OCI-LY1 (cell line): ENCODE measurements around the gene KCTD20.
"Not testable (repeated sequence)": the region's sequence is repeated elsewhere in the genome, so short reads cannot be mapped to it uniquely, and the experiment has no call there.

Experiments used
- H2AFZ ChIP-seq: fragments of 200-600 bp; sonication (generic), shearing (Covaris generic); 2 replicates; pipeline ENCODE4 v1.6.0; 2014; ENCODE audit warnings: antibody characterized with exemption, mild to moderate bottlenecking, low read length
- H3F3A ChIP-seq: fragments of 200-600 bp; sonication (generic), shearing (Covaris generic); 2 replicates; pipeline ENCODE4 v1.6.0; 2014; ENCODE audit warnings: mild to moderate bottlenecking, antibody characterized with exemption, low read length, moderate library complexity; ENCODE audit not compliant: insufficient read depth
- H3K27ac ChIP-seq: fragments of 200-600 bp; sonication (generic); 2 replicates; pipeline ENCODE4 v1.5.1; 2014; ENCODE audit warnings: low read length, mixed run types, mild to moderate bottlenecking, low read depth; ENCODE audit not compliant: poor library complexity, severe bottlenecking
- H3K27me3 ChIP-seq: fragments of 200-600 bp; sonication (generic); 2 replicates; pipeline ENCODE4 v1.6.0; 2014; ENCODE audit warnings: antibody characterized with exemption, mild to moderate bottlenecking, low read length, moderate library complexity; ENCODE audit not compliant: insufficient read depth
- H3K36me3 ChIP-seq: fragments of 200-600 bp; sonication (generic); 2 replicates; pipeline ENCODE4 v1.6.1; 2014; ENCODE audit warnings: mild to moderate bottlenecking, antibody characterized with exemption, low read length, moderate library complexity, mixed read lengths; ENCODE audit not compliant: insufficient read depth
- H3K4me1 ChIP-seq: fragments of 200-600 bp; sonication (generic); 2 replicates; pipeline ENCODE4 v1.5.1; 2014; ENCODE audit warnings: mild to moderate bottlenecking, low read length, moderate library complexity; ENCODE audit not compliant: insufficient read depth, severe bottlenecking
- H3K4me2 ChIP-seq: fragments of 200-600 bp; sonication (generic), shearing (Covaris generic); 2 replicates; pipeline ENCODE4 v1.6.1; 2014; ENCODE audit warnings: low read length
- H3K4me3 ChIP-seq: fragments of 200-600 bp; sonication (generic); 2 replicates; pipeline ENCODE4 v1.5.1; 2014; ENCODE audit warnings: low read length, low read depth, mild to moderate bottlenecking, mixed read lengths; ENCODE audit not compliant: poor library complexity, severe bottlenecking
- H3K79me2 ChIP-seq: fragments of 200-600 bp; shearing (Covaris generic); 2 replicates; pipeline ENCODE4 v1.6.1; 2016; ENCODE audit warnings: mixed run types, low read length, mixed read lengths; ENCODE audit not compliant: insufficient read depth
- H3K9ac ChIP-seq: fragments of 200-600 bp; sonication (generic), shearing (Covaris generic); 2 replicates; pipeline ENCODE4 v1.6.1; 2014; ENCODE audit warnings: mild to moderate bottlenecking, low read length, mixed read lengths
- H3K9me2 ChIP-seq: fragments of 200-600 bp; sonication (generic), shearing (Covaris generic); 2 replicates; pipeline ENCODE4 v1.6.1; 2014; ENCODE audit warnings: low read depth, mild to moderate bottlenecking, low read length, mixed read lengths
- H3K9me3 ChIP-seq: fragments of 200-600 bp; shearing (Covaris generic); 2 replicates; pipeline ENCODE4 v1.6.1; 2014; ENCODE audit warnings: low read length, mixed read lengths
- H4K20me1 ChIP-seq: fragments of 200-600 bp; sonication (generic), shearing (Covaris generic); 2 replicates; pipeline ENCODE4 v1.6.0; 2016; ENCODE audit warnings: mild to moderate bottlenecking, low read length; ENCODE audit not compliant: insufficient read depth
- EZH2 ChIP-seq: fragments of 200-600 bp; sonication (generic), shearing (Covaris generic); IDR thresholded peaks from 2 replicates; pipeline ENCODE4 v1.8.0; 2017; ENCODE audit warnings: borderline replicate concordance, mixed run types, mild to moderate bottlenecking, antibody characterized with exemption, low read length, moderate library complexity, mixed read lengths
- TF ChIP-seq, protein P1 (sequence below): fragments of 200-600 bp; sonication (generic), shearing (Covaris generic); IDR thresholded peaks from 2 replicates; pipeline ENCODE4 v1.5.1; 2017; ENCODE audit warnings: mild to moderate bottlenecking, antibody characterized with exemption, low read length, moderate library complexity, mixed read lengths

KCTD20 gene

DNA sequence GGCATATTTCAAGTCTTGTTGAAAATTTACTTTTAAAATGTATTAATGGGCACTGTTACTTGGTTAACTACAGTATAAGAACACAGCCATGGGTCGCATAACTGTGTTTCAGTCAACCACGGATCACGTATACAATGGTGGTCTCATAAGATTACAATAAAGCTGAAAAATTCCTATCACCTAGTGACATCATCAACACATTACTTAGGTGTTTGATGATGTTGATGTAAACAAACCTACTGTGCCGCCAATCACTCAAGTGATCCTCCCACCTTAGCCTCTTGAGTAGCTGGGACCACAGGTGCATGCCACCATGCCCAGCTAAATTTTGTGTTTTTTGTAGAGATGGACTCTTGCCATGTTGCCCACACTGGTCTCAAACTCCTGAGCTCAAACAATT, 38.6 kb upstream of the KCTD20 start:
- TF ChIP-seq, protein P1, sequence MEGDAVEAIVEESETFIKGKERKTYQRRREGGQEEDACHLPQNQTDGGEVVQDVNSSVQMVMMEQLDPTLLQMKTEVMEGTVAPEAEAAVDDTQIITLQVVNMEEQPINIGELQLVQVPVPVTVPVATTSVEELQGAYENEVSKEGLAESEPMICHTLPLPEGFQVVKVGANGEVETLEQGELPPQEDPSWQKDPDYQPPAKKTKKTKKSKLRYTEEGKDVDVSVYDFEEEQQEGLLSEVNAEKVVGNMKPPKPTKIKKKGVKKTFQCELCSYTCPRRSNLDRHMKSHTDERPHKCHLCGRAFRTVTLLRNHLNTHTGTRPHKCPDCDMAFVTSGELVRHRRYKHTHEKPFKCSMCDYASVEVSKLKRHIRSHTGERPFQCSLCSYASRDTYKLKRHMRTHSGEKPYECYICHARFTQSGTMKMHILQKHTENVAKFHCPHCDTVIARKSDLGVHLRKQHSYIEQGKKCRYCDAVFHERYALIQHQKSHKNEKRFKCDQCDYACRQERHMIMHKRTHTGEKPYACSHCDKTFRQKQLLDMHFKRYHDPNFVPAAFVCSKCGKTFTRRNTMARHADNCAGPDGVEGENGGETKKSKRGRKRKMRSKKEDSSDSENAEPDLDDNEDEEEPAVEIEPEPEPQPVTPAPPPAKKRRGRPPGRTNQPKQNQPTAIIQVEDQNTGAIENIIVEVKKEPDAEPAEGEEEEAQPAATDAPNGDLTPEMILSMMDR: no peak
- no peak for TF ChIP-seq EZH2
- H3K9me2 ChIP-seq: no peaks in the 10 kb centered on the region
- H3K9ac ChIP-seq: no peak overlapping the region
- no peaks in the 10 kb centered on the region for H3K9me3 ChIP-seq
- H3K27ac ChIP-seq: no peak overlapping the region
- no peak overlapping the region for H3K4me2 ChIP-seq
- no peak overlapping the region for H2AFZ ChIP-seq
- no peaks in the 10 kb centered on the region for H3K36me3 ChIP-seq
- H3K79me2 ChIP-seq: no peaks in the 10 kb centered on the region
- H4K20me1 ChIP-seq: no peaks in the 10 kb centered on the region
- H3K27me3 ChIP-seq: 0 out of 2 replicates have a peak, but pooled peaks cover 3% of the 10 kb centered on the region
- no peaks in the 10 kb centered on the region for H3K4me1 ChIP-seq
- H3K4me3 ChIP-seq: no peak overlapping the region
- H3F3A ChIP-seq: no peaks in the 10 kb centered on the region

DNA sequence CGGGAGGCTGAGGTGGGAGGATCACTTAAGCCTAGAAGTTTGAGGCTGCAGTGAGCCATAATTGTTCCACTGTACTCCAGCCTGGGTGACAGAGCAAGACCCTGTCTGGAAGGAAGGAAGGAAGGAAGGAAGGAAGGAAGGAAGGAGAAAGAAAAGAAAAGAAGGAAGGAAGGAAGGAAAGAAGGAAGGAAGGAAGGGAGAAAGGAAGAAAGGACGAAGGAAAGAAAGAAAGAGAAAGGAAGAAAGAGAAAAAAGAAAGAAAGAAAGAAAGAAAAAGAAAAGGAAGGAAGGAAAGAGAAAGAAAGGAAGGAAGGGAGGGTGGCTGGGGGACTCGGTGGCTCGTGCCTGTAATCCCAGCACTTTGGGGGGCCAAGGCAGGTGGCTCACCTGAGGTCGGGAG, 33.1 kb upstream of the KCTD20 start:
- H3K4me1 ChIP-seq, H2AFZ ChIP-seq, H3K4me2 ChIP-seq, H3K9me2 ChIP-seq, H3K79me2 ChIP-seq, H3K9ac ChIP-seq, H3K9me3 ChIP-seq, H3K27me3 ChIP-seq, H3F3A ChIP-seq, H3K27ac ChIP-seq, H3K4me3 ChIP-seq, H3K36me3 ChIP-seq, H4K20me1 ChIP-seq: not testable (repeated sequence)

DNA sequence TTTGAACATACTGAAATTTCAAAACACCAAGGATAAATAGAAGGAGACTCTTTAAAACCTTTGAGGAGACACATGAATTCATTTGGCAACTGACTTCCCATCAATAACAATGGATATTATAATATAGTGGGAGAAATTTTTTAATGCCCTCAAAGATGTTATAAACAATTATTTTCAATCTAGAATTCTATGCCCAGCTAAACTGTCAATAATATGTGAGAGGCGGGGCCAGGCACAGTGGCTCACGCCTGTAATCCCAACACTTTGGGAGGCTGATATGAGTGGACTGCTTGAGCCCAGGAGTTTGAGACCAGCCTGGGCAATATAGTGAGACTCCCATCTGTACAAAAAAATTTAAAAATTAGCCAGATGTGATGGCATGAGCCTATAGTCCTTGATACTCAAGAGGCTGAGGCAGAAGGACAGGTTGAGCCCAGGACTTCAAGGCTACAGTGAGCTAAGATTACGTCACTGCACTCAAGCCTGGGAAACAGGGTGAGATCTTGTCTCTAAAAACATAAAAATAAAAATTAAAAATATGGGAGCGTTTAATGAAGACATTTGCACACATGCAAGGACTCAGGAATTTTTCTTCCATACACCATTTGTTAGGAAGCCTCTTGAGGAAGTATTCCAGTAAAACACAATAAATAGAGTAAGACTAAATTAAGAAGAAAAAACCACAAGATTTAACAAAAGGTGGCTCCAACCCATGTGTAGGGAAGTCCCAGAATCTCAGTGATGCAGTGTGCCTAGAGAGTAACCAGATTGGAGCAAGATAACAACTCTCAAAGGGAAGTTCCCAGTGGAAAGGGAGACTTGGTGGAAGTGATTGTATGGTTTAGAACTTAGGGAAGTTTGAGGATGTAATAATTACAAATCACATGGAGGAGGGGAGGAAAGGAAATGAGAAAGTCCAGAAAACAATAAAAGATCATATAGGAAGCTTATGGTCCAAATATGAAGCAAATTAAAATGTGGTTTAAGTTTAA, 29.0 kb upstream of the KCTD20 start:
- H3F3A ChIP-seq: no peaks in the 10 kb centered on the region
- H3K27me3 ChIP-seq: 0 out of 2 replicates have a peak, but pooled peaks cover 4% of the 10 kb centered on the region
- H3K9me2 ChIP-seq: no peaks in the 10 kb centered on the region
- no peak overlapping the region for H2AFZ ChIP-seq
- TF ChIP-seq EZH2: no peak
- TF ChIP-seq, protein P1: no peak
- peaks cover 3% of the 10 kb centered on the region; the same call in 1 of the 2 replicates for H3K9me3 ChIP-seq
- no peak overlapping the region for H3K9ac ChIP-seq
- no peak overlapping the region for H3K27ac ChIP-seq
- no peaks in the 10 kb centered on the region for H4K20me1 ChIP-seq
- no peak overlapping the region for H3K4me2 ChIP-seq
- H3K4me3 ChIP-seq: no peak overlapping the region
- no peaks in the 10 kb centered on the region for H3K4me1 ChIP-seq
- no peaks in the 10 kb centered on the region for H3K36me3 ChIP-seq
- H3K79me2 ChIP-seq: no peaks in the 10 kb centered on the region
